ENCODE results near the gene TNPO3.

The TNPO3 gene

DNA sequence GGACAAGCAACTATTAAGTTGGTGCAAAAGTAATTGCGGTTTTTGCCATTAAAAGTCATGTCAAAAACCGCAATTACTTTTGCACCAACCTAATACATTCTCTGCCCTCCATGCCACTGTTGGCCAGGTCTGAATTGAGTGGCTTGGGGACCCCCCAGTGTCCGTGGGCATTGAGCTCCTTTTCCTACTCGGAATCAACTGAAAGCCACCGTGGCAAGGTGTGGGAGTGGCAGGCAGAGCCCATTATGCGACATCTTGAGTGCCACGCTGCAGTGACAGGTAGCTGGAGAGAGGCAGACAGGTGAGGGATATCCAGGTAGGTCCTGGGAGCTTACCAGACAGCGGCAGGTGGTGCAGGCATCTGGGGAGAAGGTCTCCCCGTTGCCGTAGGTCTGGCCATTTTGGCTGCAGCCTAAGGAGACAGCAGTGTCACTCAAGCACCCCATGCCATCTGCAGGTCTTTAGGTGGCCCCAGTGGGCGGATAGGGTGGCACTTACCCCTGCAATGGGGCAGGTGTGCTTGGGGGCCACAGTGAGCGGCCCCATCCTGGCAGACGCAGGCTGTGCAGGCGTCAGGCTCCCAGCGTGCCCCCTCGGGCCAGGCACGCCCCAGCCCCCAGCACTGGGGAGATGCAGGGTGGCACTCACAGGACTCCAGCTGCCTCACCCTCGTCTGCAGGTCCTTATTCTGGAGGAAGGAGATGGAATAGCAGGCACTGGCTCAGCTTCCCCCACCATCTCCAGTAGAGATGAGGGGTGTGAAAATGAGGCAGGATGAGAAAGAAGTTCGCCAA is 147.9 kb downstream of the TNPO3 start:
- no peak overlapping the region for H3K4me3 ChIP-seq (ENCODE audit: low read depth, low read length)
- no peak for DNase-seq (ENCODE audit: low read depth)
- TF ChIP-seq, protein P1, sequence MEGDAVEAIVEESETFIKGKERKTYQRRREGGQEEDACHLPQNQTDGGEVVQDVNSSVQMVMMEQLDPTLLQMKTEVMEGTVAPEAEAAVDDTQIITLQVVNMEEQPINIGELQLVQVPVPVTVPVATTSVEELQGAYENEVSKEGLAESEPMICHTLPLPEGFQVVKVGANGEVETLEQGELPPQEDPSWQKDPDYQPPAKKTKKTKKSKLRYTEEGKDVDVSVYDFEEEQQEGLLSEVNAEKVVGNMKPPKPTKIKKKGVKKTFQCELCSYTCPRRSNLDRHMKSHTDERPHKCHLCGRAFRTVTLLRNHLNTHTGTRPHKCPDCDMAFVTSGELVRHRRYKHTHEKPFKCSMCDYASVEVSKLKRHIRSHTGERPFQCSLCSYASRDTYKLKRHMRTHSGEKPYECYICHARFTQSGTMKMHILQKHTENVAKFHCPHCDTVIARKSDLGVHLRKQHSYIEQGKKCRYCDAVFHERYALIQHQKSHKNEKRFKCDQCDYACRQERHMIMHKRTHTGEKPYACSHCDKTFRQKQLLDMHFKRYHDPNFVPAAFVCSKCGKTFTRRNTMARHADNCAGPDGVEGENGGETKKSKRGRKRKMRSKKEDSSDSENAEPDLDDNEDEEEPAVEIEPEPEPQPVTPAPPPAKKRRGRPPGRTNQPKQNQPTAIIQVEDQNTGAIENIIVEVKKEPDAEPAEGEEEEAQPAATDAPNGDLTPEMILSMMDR (IDR thresholded peaks at IDR 0.05; ENCODE audit: low read depth, low read length) = no peak
- no peak for TF ChIP-seq MYC (IDR thresholded peaks at IDR 0.05; ENCODE audit: low read depth, low read length)
- TF ChIP-seq, protein P2, sequence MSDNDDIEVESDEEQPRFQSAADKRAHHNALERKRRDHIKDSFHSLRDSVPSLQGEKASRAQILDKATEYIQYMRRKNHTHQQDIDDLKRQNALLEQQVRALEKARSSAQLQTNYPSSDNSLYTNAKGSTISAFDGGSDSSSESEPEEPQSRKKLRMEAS (IDR thresholded peaks at IDR 0.05; ENCODE audit: low read depth, low read length) = no peak
- TF ChIP-seq POLR2A (IDR thresholded peaks at IDR 0.05; ENCODE audit: extremely low read depth, insufficient read length) = no peak

DNA sequence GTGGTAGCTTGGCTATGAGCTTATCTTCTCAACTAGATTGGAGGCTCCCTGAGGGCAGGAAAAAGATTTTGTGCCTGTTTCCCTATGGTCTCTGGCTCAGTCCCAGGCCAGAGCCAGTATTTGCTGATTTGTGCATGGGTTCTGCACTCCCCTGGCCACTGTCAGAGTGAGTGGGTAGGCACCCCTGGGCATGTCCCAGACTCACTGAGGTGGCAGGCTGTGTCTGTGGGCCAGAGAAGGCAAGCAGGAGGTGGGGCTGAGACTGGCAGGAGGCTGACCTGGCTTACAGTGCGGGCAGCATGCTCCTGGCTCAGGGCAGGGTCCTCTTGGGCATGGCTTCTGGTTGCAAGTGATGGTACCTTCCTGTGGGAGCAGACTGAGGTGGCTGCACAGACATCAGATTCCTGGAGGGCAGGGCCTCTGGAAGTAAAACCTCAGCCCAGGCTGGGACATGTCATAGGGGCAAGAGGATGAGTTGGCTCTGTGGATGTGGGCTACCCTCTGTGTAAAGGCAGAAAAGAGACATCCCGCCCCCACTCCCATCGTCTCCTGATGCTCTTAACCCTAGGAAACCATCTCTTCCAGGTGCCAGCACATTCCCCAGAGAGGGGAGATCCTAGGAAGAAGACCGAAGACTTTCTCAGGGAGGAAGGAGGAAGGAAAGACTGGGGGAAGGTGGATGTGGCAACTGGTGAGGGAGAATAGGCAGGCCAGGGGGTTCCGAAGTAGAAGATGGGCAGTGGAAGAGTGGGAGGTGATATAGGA is 148.7 kb downstream of the TNPO3 start:
- DNase-seq (ENCODE audit: low read depth) = no peak
- H3K4me3 ChIP-seq (ENCODE audit: low read depth, low read length) = no peak overlapping the region
- TF ChIP-seq MYC (IDR thresholded peaks at IDR 0.05; ENCODE audit: low read depth, low read length) (no peak), POLR2A (IDR thresholded peaks at IDR 0.05; ENCODE audit: extremely low read depth, insufficient read length) (no peak)
- TF ChIP-seq, protein P1 (IDR thresholded peaks at IDR 0.05; ENCODE audit: low read depth, low read length) = no peak
- TF ChIP-seq, protein P2 (IDR thresholded peaks at IDR 0.05; ENCODE audit: low read depth, low read length) = no peak

DNA sequence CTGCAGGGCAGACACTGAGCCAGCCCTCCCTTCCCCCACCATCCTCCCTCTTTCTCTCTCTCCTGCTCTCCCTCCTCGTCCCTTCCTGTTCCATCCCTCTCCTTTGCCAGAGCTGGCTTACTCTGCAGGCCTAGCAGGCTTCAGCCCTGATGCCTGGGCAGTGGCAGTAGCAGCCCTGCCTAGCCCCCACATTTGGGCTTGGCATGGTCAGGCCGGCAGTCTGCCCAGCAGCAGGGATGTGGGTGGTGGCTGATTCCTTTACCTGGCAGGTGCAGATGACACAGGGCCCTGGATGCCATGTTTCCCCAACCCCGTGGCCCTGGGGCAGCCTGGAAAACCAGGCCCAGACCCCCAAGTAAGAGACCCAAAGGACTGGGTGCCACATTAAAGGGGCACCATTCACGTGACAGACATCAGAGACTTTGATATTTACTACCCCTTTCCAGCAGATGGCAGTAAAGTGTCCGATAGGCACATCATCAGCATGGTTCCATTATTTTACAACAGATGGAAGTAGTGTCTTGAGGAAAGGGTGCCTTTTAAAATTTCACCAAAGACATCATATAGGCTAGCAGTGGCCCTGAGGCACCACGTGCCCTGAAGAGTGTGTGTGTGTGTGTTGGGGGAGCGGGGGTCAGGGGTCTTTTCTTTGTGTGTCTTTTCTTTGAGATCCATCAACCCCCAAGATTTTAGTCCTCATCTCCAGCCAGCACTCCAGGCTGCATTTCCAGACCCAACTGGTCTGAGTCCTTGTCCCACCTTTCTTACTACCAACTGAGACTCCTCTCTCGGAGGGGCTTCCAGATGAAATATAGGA is 150.3 kb downstream of the TNPO3 start:
- H3K4me3 ChIP-seq (ENCODE audit: low read depth, low read length) = no peak overlapping the region
- DNase-seq (ENCODE audit: low read depth) = peak; percentile 79

More for the DNA sequence above, 150.3 kb downstream of the TNPO3 start:
- TF ChIP-seq, protein P2 (IDR thresholded peaks at IDR 0.05; ENCODE audit: low read depth, low read length) = peak; percentile 90
- TF ChIP-seq MYC (IDR thresholded peaks at IDR 0.05; ENCODE audit: low read depth, low read length) = peak; percentile 82
- TF ChIP-seq POLR2A (IDR thresholded peaks at IDR 0.05; ENCODE audit: extremely low read depth, insufficient read length) = no peak
- TF ChIP-seq, protein P1 (IDR thresholded peaks at IDR 0.05; ENCODE audit: low read depth, low read length) = peak; percentile 80
